ENCODE results near the gene SPTBN2. TPM values are rescaled to one million over a fixed set of nuclear protein-coding genes. Genes with fewer than 3 reads are reported as not detected.

The SPTBN2 gene
- total RNA-seq, 1 experiment from 2014 or later = 37.6 TPM

- no peak for TF ChIP-seq CTCF (IDR thresholded peaks at IDR 0.05; ENCODE audit: insufficient read depth in 1 of 2, low read depth in 1 of 2, low read length in 1 of 2, severe bottlenecking in 1 of 2, unreplicated experiment in 1 of 2)
- ChIA-PET POLR2A (no interaction called here), CTCF (no interaction called here)
- Mint-ChIP-seq H3K27me3 (ENCODE audit: insufficient read depth, unreplicated experiment) (no peaks in the 10 kb centered on the region), H3K36me3 (ENCODE audit: insufficient read depth, unreplicated experiment) (peaks cover 16% of the 10 kb centered on the region), H3K4me1 (ENCODE audit: low read depth, unreplicated experiment) (no peaks in the 10 kb centered on the region), H3K27ac (ENCODE audit: unreplicated experiment) (peak overlapping the region; percentile 69), H3K9me3 (ENCODE audit: unreplicated experiment) (no peaks in the 10 kb centered on the region), H3K4me3 (ENCODE audit: unreplicated experiment) (peak overlapping the region; percentile 83)
- Histone ChIP-seq H3K4me1 (peaks cover 10% of the 10 kb centered on the region; the same call in 1 of the 2 replicates), H3K27me3 (replicated peaks; ENCODE audit: control insufficient read depth, insufficient read depth, low read length) (no peaks in the 10 kb centered on the region), H3K36me3 (ENCODE audit: control insufficient read depth, insufficient read depth, low read length) (peaks cover 3% of the 10 kb centered on the region), H3K4me3 (ENCODE audit: low read depth, low read length) (no peak overlapping the region), H3K9me3 (peaks cover 4% of the 10 kb centered on the region; the same call in 1 of the 2 replicates)
- peak in 1 of 2 experiments; percentile 42 for DNase-seq
- intact Hi-C loops (cut with micrococcal nuclease; ENCODE audit: unreplicated experiment) = no loop called here
- no TSS peak for BruUV-seq (replicated peaks)
Measured at GRCh38 chr11:66743271-66743968, 14.4 kb upstream of the SPTBN2 start.

- H3K9me3 ChIP-seq = peaks cover 4% of the 10 kb centered on the region; the same call in 1 of the 2 replicates
- intact Hi-C loops (cut with micrococcal nuclease; ENCODE audit: unreplicated experiment) = no loop called here
- no peaks in the 10 kb centered on the region for H3K4me1 Mint-ChIP-seq (ENCODE audit: low read depth, unreplicated experiment)
- H3K27ac Mint-ChIP-seq (ENCODE audit: unreplicated experiment) = no peak overlapping the region
- no peak for DNase-seq
- H3K27me3 Mint-ChIP-seq (ENCODE audit: insufficient read depth, unreplicated experiment) = no peaks in the 10 kb centered on the region
- H3K36me3 ChIP-seq (ENCODE audit: control insufficient read depth, insufficient read depth, low read length) = no peaks in the 10 kb centered on the region
- H3K27me3 ChIP-seq (replicated peaks; ENCODE audit: control insufficient read depth, insufficient read depth, low read length) = no peaks in the 10 kb centered on the region
- H3K9me3 Mint-ChIP-seq (ENCODE audit: unreplicated experiment) = no peaks in the 10 kb centered on the region
- peaks cover 8% of the 10 kb centered on the region; the same call in 1 of the 2 replicates for H3K4me1 ChIP-seq
- TF ChIP-seq CTCF (IDR thresholded peaks at IDR 0.05; ENCODE audit: insufficient read depth in 1 of 2, low read depth in 1 of 2, low read length in 1 of 2, severe bottlenecking in 1 of 2, unreplicated experiment in 1 of 2) = no peak
- H3K4me3 Mint-ChIP-seq (ENCODE audit: unreplicated experiment) = no peak overlapping the region
- no peak overlapping the region for H3K4me3 ChIP-seq (ENCODE audit: low read depth, low read length)
- H3K36me3 Mint-ChIP-seq (ENCODE audit: insufficient read depth, unreplicated experiment) = peaks cover 14% of the 10 kb centered on the region
- BruUV-seq (replicated peaks) = no TSS peak
- ChIA-PET POLR2A (no interaction called here), CTCF (no interaction called here)
Measured at GRCh38 chr11:66741153-66741552, 12.1 kb upstream of the SPTBN2 start.

DNA sequence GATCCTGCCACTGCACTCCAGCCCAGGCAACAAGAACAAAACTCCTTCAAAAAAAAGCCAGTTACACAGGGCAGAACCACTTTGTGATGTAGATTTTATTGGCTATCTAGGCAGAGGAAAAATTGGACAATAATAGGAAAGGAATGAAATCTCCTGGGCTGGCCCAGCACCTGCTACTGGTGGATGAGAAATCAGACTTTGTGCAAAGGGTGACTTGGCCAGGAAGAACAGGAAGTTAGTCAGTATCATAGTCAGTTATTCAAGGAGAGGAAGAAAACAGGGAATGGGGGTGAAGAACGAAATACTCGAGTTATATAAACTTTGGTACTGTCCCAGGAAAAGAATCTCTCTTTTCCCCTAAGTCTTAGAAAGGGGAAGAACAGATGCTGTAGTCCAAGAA is 11.0 kb upstream of the SPTBN2 start:
- H3K27ac Mint-ChIP-seq (ENCODE audit: unreplicated experiment) = no peak overlapping the region
- no peaks in the 10 kb centered on the region for H3K4me1 ChIP-seq
- no peaks in the 10 kb centered on the region for H3K4me1 Mint-ChIP-seq (ENCODE audit: low read depth, unreplicated experiment)
- no peak overlapping the region for H3K4me3 Mint-ChIP-seq (ENCODE audit: unreplicated experiment)
- no peaks in the 10 kb centered on the region for H3K9me3 Mint-ChIP-seq (ENCODE audit: unreplicated experiment)
- no peak for DNase-seq
- no TSS peak for BruUV-seq (replicated peaks)
- intact Hi-C loops (cut with micrococcal nuclease; ENCODE audit: unreplicated experiment) = no loop called here
- CTCF ChIA-PET = no interaction called here
- H3K27me3 Mint-ChIP-seq (ENCODE audit: insufficient read depth, unreplicated experiment) = no peaks in the 10 kb centered on the region
- no peak overlapping the region for H3K4me3 ChIP-seq (ENCODE audit: low read depth, low read length)
- no peaks in the 10 kb centered on the region for H3K36me3 ChIP-seq (ENCODE audit: control insufficient read depth, insufficient read depth, low read length)
- H3K36me3 Mint-ChIP-seq (ENCODE audit: insufficient read depth, unreplicated experiment) = peaks cover 6% of the 10 kb centered on the region
- H3K27me3 ChIP-seq (replicated peaks; ENCODE audit: control insufficient read depth, insufficient read depth, low read length) = no peaks in the 10 kb centered on the region
- POLR2A ChIA-PET = no interaction called here
- peaks cover 4% of the 10 kb centered on the region; the same call in 1 of the 2 replicates for H3K9me3 ChIP-seq
- TF ChIP-seq CTCF (IDR thresholded peaks at IDR 0.05; ENCODE audit: insufficient read depth in 1 of 2, low read depth in 1 of 2, low read length in 1 of 2, severe bottlenecking in 1 of 2, unreplicated experiment in 1 of 2) = no peak

Data from Caco-2 (cell line).